GM19455 (cell line): Measurements from ENCODE around the gene TMEM259.
"Not testable (repeated sequence)": the region's sequence is repeated elsewhere in the genome, so short reads cannot be mapped to it uniquely, and the experiment has no call there.

Experiments
- ATAC-seq: cut with Tn5 transposase; IDR thresholded peaks from one replicate; pipeline ENCODE4 v1.9.1; 2021; ENCODE audit not compliant: unreplicated experiment

Gene TMEM259

DNA sequence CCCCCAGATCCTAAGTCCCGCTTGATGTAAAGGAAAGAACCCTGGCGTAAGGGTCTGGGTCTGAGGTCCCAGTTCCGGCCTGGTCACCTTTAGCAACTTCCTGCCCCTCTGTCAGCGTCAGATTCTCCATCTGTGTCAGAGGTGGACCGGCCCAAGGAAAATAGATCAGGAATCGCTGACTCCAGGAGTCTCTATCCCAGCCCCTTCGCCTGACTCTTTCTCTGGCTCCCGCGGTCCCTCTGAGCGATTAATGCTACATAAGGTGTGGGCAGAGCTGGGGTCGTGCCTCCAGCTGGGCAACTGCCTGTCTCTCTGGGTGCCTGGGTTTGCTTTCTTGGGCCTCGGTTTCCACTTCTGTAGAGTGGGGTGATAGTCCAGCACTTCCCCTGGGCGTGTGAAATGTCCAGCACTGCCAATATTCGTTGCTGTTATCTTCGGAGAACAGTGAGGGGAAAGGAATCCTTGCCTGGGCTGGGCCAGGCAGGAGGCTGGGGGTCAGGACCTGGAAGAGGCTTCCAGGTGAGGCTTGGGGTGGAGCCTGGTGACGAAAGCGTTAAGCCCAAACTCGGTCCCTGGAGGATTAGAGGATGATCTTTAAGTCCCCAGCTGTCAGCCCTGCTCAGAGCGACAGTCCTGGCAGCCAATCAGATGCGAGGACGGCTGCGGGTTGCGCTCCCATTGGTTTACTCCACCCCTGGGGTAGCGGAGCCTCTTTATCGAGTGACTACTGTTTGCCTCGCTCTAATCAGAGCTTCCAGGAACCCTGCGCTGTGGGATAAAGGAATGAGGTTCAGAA is 19.8 kb upstream of the TMEM259 start:
- ATAC-seq: no peak

DNA sequence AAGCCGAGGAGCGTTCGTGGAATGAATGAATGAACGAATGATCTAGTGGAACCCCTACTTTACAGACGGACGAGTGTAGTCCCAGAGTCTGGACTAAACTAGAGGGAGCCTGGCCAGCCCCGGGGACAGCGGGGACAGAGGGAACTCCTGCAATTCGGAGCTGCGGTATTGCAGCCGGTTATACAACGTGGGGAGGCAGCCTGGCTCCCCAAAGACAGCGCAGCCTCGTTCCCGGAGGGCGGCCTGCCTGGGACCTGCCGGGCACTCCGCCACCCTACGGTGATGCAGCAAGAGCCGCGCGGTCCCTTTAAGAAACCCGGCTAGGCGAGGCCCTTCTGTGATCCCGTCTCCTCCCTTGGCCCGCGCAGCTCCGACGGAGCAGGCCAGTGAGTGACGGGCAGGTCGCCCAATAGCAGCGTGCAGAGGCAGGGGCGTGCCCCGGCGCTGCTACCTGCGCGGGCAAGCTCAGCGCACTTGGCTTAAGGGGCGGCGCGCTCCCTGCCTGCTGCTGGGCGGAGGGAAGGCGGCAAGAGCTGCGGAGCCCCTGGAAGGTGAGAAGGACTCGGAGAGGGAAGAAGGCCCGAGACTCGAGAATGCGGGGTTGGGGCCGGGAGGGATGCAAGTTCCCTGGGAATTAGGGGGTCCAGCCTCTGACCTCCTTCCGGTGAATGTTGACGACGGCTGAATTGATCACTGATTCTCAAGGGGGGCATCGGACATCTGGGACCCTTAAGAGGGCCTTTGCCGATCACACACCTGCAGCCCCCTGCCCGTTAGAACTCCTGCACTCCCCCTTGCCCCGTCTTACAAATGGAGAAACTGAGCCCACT is 18.9 kb upstream of the TMEM259 start, which contains the start of gene ABCA7:
ABCA7 (plus strand) TSS at position 462 of the 830 bp plus-strand sequence. CDS start 1,255 bp downstream, outside the sequence.
- peak; percentile 70 for ATAC-seq

DNA sequence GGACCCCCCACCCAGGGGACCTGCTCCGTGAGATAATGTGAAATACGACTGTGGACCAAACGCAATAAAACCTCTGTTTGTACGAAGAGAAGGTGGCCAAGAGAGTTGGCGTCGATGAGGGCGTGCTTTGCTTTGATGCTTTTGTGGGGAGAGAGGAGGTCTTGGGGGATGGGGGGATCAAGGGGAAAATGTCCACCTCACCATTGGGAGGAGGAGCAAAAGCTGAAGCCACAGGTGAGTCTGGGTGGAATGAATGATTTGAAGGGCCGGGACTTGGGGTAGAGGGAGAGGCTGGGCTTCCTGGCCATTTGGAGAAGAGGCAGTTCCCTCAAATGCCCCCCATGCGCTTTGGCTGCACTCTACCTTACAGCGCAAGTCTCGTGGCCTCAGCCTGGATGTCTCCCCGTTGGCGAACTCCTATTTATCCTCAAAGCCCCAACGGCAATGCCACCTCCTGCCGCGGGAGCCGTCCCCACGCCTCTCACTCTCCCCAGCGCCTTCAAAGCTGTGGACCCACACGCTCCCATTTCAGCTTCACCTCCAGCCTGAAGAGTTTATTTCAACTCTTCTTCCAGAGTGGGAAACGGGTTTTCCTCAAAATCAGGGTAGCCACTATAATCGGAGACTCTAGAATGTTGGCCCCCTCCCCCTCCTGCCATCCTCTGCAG is 18.2 kb upstream of the TMEM259 start:
- ATAC-seq: no peak

GRCh38 chr19:1037621-1038064 is 16.7 kb upstream of the TMEM259 start:
- ATAC-seq: no peak

GRCh38 chr19:1035998-1036621 is 15.2 kb upstream of the TMEM259 start:
- no peak for ATAC-seq

DNA sequence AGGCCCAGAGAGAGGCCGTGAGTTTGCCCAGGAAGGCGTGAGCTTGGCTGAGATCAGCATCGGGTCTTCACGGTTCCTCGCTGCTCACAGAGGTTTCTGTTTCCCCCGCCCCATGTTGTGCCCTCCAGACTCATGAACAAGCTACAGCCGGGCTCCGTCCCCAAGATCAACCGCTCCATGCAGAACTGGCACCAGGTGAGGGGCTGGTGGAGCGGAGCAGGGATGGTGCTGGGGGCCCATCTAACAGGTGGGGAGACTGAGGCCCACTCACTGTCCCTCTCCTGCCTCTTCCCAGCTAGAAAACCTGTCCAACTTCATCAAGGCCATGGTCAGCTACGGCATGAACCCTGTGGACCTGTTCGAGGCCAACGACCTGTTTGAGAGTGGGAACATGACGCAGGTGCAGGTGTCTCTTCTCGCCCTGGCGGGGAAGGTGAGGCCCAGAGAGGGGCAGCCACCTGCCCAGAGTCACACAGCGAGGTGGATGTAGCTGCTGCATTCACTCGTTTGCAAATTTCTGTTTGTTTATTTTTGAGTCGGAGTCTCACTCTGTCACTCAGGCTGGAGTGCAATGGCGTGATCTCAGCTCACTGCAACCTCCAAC is 11.4 kb upstream of the TMEM259 start:
- ATAC-seq: no peak

GRCh38 chr19:1028062-1028926 is 7.4 kb upstream of the TMEM259 start:
- no peak for ATAC-seq

DNA sequence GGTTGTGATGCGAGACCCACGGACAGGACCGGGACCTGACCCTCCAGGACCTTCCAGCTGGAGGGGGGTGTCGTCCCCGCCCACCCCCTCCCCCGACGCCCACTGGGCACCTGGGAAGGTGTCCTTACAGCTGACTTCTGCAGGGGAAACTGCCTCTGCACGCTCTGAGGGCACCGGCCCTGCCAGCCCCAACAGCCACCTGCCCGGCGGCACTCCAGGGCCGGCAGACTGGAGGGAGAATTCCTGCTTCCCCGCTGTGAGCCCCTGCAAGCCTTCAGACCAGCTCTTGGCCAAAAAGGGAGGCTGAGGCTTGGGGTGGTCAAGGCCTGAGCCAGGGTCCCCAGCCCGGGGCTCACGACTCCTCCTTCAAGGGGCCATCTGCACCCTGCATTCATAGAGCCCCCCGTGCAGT is 6.7 kb upstream of the TMEM259 start:
- no peak for ATAC-seq

DNA sequence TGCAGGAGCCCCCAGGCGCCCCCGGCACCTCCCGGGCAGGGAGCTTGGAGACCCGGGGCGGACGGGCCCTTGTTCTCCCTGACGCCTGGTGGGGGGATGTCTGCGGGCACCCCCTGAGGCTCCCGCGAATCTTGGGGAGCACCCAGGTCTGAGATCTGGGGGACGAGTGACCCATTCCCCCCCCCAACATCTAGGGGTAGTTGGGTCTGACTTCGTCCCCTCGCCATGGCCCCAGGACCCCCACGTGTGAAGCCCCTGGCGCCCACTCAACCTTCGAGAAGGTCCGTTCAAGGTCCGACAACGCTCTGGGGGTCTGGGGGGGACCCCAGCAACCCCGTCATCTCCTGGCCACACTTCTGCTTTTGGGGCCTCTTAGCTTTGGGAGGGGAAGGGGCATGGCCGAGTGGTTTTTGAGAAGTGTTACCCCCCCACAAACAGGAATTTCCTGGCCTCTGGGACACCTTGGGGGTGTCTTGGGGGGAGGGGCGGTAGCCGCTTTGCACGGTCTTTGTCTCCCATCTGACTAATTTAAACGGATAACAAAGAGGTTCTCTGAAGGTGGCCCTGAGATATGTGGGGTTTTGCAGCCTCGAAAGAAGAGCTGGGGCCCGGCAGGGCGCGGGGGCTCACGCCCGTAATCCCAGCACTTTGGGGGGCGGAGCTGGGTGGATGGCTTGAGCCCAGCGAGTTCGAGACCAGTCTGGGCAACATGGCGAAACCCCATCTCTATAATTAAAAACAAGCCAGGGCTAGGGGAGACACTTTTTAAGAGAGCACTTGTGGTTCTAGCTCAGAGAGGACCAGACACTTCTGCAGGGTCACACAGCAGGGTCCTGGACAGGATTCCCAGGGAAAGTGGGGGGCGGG is 6.1 kb upstream of the TMEM259 start:
- no peak for ATAC-seq

DNA sequence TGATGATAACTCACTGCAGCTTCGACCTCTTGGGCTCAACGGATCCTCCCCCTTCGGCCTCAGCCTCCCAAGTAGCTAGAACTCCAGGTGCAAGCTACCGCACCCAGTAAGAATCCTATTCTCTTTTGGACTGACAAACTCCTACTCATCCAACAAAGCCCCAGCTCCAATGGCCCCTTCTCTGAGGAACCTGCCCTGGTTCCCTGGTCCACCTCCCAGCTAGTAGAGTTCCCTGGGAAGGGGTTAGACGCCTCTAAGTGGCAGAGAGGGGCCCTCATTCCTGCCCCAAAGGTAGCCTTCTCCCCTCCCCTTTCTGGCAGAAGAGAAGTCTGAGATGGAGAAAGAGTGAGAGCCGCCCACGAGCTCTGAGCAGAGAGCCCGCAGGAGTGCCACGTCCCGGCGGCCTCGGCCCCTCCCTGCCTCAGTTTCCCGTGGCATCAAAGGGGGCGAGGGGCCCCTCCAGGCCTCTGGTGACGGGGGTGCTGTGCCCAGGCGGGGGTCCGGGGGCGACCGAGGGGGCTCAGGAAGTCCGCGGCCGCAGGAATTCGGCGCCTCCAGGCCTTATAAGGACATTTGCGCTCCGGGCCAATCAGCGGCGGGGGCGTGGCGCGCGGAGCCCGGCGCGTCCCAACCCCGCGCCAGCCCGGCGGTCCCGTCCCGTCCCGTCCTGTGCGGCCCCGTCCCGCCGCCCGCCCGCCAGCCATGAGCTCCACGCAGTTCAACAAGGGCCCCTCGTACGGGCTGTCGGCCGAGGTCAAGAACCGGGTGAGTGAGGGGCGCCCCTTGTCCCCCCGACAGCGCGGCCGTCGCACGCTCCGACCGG is 5.2 kb upstream of the TMEM259 start, which contains the start of gene CNN2:
CNN2 (plus strand) TSS at position 649 of the 823 bp plus-strand sequence; CDS start at position 703, 54 bp downstream.
- no peak for ATAC-seq

GRCh38 chr19:1025080-1025479 is 4.2 kb upstream of the TMEM259 start:
- not testable (repeated sequence) for ATAC-seq

- ATAC-seq: not testable (repeated sequence)
Measured at GRCh38 chr19:1023883-1024188, 2.9 kb upstream of the TMEM259 start.

GRCh38 chr19:1019980-1020867 is 699 bp downstream of the TMEM259 start:
- ATAC-seq: no peak

DNA sequence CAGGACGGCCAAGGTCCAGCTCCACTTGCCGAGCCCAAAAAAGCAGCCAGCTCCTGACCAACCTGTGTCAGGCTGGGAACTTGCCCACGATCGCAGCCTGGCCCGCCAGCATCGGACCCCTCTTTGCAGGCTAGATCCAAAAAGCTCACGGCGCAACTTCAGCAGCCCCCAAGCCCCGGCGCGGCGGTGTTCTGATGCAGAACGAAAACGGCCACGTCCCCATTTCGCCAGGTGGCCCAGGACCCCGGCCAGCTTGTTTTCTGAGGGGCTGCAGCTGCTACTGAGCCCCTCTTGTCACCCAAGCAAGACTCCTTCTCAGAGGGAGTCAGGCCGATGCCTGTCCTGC is 1.3 kb downstream of the TMEM259 start:
- ATAC-seq: no peak

DNA sequence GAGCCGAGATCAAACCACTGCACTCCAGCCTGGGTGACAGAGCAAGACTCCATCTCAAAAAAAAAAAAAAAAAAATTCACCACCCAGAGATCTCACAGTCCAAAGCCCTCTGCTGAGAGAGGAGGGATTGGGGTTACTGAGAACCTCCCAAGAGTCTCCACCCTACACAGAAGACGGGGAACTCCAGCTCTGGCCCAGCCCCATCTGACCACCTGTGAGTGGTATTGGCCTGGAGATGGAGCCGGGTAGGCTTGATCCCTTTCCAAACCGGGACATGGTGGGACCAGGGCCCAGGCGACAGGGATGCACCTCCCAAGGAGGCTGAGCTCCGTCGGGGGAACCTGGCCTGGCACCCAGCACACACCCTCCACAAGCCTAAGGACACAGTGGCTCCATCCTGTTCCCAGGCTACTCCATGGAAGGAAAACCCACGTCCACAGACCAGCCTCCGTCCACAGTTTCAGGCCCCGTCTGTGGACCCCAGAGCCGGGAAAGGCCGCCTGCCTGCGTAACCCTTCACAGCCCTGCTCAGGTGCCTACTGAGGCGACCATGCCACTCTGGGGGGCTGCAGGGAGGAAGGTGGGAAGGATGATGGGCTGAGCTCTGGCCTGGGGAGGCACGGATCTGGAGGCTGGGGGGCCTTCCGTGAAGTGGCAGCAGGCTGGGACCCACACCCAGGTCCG is 1.8 kb downstream of the TMEM259 start:
- ATAC-seq: no peak

GRCh38 chr19:1018393-1018792 is 2.5 kb downstream of the TMEM259 start:
- ATAC-seq: no peak
